Adipocyte (in vitro differentiated cells): Measurements from ENCODE around the gene SPART.
A peak's percentile ranks its signal among the peaks of the same experiment; 100 is the strongest.

Experiments
- DNase-seq: peaks from one replicate; pipeline ENCODE4 v3.0.0-alpha.2; 2015; ENCODE audit warnings: low read depth
- H3K27me3 ChIP-seq: replicated peaks from 2 replicates; pipeline ENCODE4 v1.7.0; 2013; ENCODE audit warnings: mild to moderate bottlenecking, low read length, moderate library complexity; ENCODE audit not compliant: control insufficient read depth, insufficient read depth
- H3K36me3 ChIP-seq: 2 replicates; pipeline ENCODE4 v1.7.0; 2013; ENCODE audit warnings: low read length, mild to moderate bottlenecking, moderate library complexity; ENCODE audit not compliant: control insufficient read depth, insufficient read depth, severe bottlenecking
- H3K4me1 ChIP-seq: 2 replicates; pipeline ENCODE4 v1.7.0; 2013; ENCODE audit warnings: mild to moderate bottlenecking, low read length, moderate library complexity; ENCODE audit not compliant: control insufficient read depth, insufficient read depth
- H3K4me3 ChIP-seq: 2 replicates; pipeline ENCODE4 v1.7.0; 2013; ENCODE audit warnings: mild to moderate bottlenecking, low read length, moderate library complexity
- H3K9ac ChIP-seq: 2 replicates; pipeline ENCODE4 v1.7.0; 2013; ENCODE audit warnings: mild to moderate bottlenecking, low read length, moderate library complexity
- H3K9me3 ChIP-seq: 2 replicates; pipeline ENCODE4 v1.7.0; 2013; ENCODE audit warnings: mild to moderate bottlenecking, low read length, moderate library complexity; ENCODE audit not compliant: control insufficient read depth

SPART gene

GRCh38 chr13:36362914-36363313 is 16.7 kb upstream of the SPART start:
- Histone ChIP-seq H3K9me3 (no peaks in the 10 kb centered on the region), H3K9ac (peak overlapping the region; percentile 82), H3K4me1 (peaks cover 51% of the 10 kb centered on the region), H3K4me3 (peak overlapping the region; percentile 61), H3K36me3 (no peaks in the 10 kb centered on the region), H3K27me3 (no peaks in the 10 kb centered on the region)
- DNase-seq: no peak

GRCh38 chr13:36362251-36362650 is 16.1 kb upstream of the SPART start:
- H3K9ac ChIP-seq: peak overlapping the region; percentile 82
- H3K4me3 ChIP-seq: peak overlapping the region; percentile 61
- H3K36me3 ChIP-seq: no peaks in the 10 kb centered on the region
- H3K9me3 ChIP-seq: no peaks in the 10 kb centered on the region
- DNase-seq: peak; percentile 91
- H3K27me3 ChIP-seq: no peaks in the 10 kb centered on the region
- H3K4me1 ChIP-seq: peaks cover 56% of the 10 kb centered on the region

- H3K4me3 ChIP-seq: no peak overlapping the region
- no peaks in the 10 kb centered on the region for H3K9me3 ChIP-seq
- H3K9ac ChIP-seq: no peak overlapping the region
- DNase-seq: peak; percentile 58
- H3K36me3 ChIP-seq: no peaks in the 10 kb centered on the region
- peaks cover 58% of the 10 kb centered on the region for H3K4me1 ChIP-seq
- no peaks in the 10 kb centered on the region for H3K27me3 ChIP-seq
Observed at GRCh38 chr13:36360903-36361302, 14.7 kb upstream of the SPART start.

GRCh38 chr13:36359301-36359950 is 13.2 kb upstream of the SPART start:
- H3K9me3 ChIP-seq: no peaks in the 10 kb centered on the region
- H3K4me1 ChIP-seq: peaks cover 54% of the 10 kb centered on the region

GRCh38 chr13:36358175-36358718 is 12.1 kb upstream of the SPART start:
- peaks cover 48% of the 10 kb centered on the region for H3K4me1 ChIP-seq
- H3K4me3 ChIP-seq: peak overlapping the region; percentile 65
- no peaks in the 10 kb centered on the region for H3K9me3 ChIP-seq
- no peaks in the 10 kb centered on the region for H3K27me3 ChIP-seq
- no peaks in the 10 kb centered on the region for H3K36me3 ChIP-seq
- DNase-seq: no peak
- H3K9ac ChIP-seq: peak overlapping the region; percentile 83

More at GRCh38 chr13:36359301-36359950, 13.2 kb upstream of the SPART start:
- Histone ChIP-seq H3K9ac (no peak overlapping the region), H3K27me3 (no peaks in the 10 kb centered on the region), H3K4me3 (no peak overlapping the region), H3K36me3 (no peaks in the 10 kb centered on the region)
- no peak for DNase-seq

GRCh38 chr13:36357692-36358091 is 11.5 kb upstream of the SPART start:
- Histone ChIP-seq H3K36me3 (no peaks in the 10 kb centered on the region), H3K9ac (peak overlapping the region; percentile 83), H3K27me3 (no peaks in the 10 kb centered on the region), H3K9me3 (no peaks in the 10 kb centered on the region), H3K4me3 (peak overlapping the region; percentile 65), H3K4me1 (peaks cover 48% of the 10 kb centered on the region)
- no peak for DNase-seq

- peaks cover 49% of the 10 kb centered on the region for H3K4me1 ChIP-seq
- peak overlapping the region; percentile 83 for H3K9ac ChIP-seq
- no peaks in the 10 kb centered on the region for H3K9me3 ChIP-seq
- DNase-seq: no peak
- no peaks in the 10 kb centered on the region for H3K36me3 ChIP-seq
- peak overlapping the region; percentile 15 for H3K4me3 ChIP-seq
- no peaks in the 10 kb centered on the region for H3K27me3 ChIP-seq
Observed at GRCh38 chr13:36357231-36357630, 11.0 kb upstream of the SPART start.

- Histone ChIP-seq H3K9ac (no peak overlapping the region), H3K27me3 (no peaks in the 10 kb centered on the region), H3K4me1 (peaks cover 56% of the 10 kb centered on the region), H3K9me3 (no peaks in the 10 kb centered on the region), H3K36me3 (no peaks in the 10 kb centered on the region), H3K4me3 (no peak overlapping the region)
- no peak for DNase-seq
Observed at GRCh38 chr13:36356058-36356457, 9.9 kb upstream of the SPART start.

GRCh38 chr13:36355632-36356031 is 9.4 kb upstream of the SPART start:
- Histone ChIP-seq H3K4me3 (no peak overlapping the region), H3K9ac (no peak overlapping the region), H3K9me3 (no peaks in the 10 kb centered on the region), H3K36me3 (no peaks in the 10 kb centered on the region), H3K4me1 (peaks cover 52% of the 10 kb centered on the region), H3K27me3 (no peaks in the 10 kb centered on the region)
- DNase-seq: no peak

- H3K4me1 ChIP-seq: peaks cover 48% of the 10 kb centered on the region
- no peaks in the 10 kb centered on the region for H3K27me3 ChIP-seq
- DNase-seq: peak; percentile 55
- no peaks in the 10 kb centered on the region for H3K9me3 ChIP-seq
- H3K36me3 ChIP-seq: no peaks in the 10 kb centered on the region
- no peak overlapping the region for H3K9ac ChIP-seq
- no peak overlapping the region for H3K4me3 ChIP-seq
Observed at GRCh38 chr13:36354842-36355623, 8.8 kb upstream of the SPART start.

GRCh38 chr13:36353001-36353400 is 6.8 kb upstream of the SPART start:
- Histone ChIP-seq H3K27me3 (no peaks in the 10 kb centered on the region), H3K4me1 (peaks cover 35% of the 10 kb centered on the region), H3K9ac (peak overlapping the region; percentile 36), H3K9me3 (no peaks in the 10 kb centered on the region), H3K4me3 (no peak overlapping the region), H3K36me3 (no peaks in the 10 kb centered on the region)
- DNase-seq: peak; percentile 49
